Heart left ventricle (tissue), 16 donors: ENCODE measurements around the gene CIAPIN1. TPM values are rescaled to one million over a fixed set of nuclear protein-coding genes. Genes with fewer than 3 reads are reported as not detected.

Experiments used
- ATAC-seq, 4 donors: fragments of 200-7000 bp; cut with Tn5 transposase; one replicate each; pipeline ENCODE4 v1.9.1; 2020 to 2022; ENCODE audit warnings: moderate library complexity in 4 of 4, mild to moderate bottlenecking in 3 of 4, moderate number of reproducible peaks in 1 of 4
- DNase-seq, 5 donors: peaks; one replicate each; pipeline ENCODE4 v3.0.0-alpha.2; 2020
- H3K27ac ChIP-seq, 12 donors: fragments of 200-600 bp; sonication (generic) in 4 of 12; one replicate each; pipeline versions ENCODE4 v1.5.0 to v1.8.0; 2016 to 2022; ENCODE audit warnings: mild to moderate bottlenecking in 2 of 12
- H3K27me3 ChIP-seq, 9 donors: fragments of 200-600 bp; sonication (generic) in 2 of 9; one replicate each; pipeline versions ENCODE4 v1.5.1 to v1.8.0; 2016 to 2022; ENCODE audit warnings: mild to moderate bottlenecking in 3 of 9
- H3K36me3 ChIP-seq, 9 donors: fragments of 200-600 bp; sonication (generic) in 2 of 9; one replicate each; pipeline versions ENCODE4 v1.5.0 to v1.8.0; 2018 to 2022; ENCODE audit warnings: mild to moderate bottlenecking in 2 of 9
- H3K4me1 ChIP-seq, 12 donors: fragments of 200-600 bp; sonication (generic) in 4 of 12; one replicate each; pipeline versions ENCODE4 v1.5.0 to v1.8.0; 2016 to 2022; ENCODE audit warnings: mild to moderate bottlenecking in 3 of 12
- H3K4me3 ChIP-seq, 12 donors: fragments of 200-600 bp; sonication (generic) in 4 of 12; one replicate each; pipeline versions ENCODE4 v1.5.0 to v1.8.0; 2017 to 2022; ENCODE audit warnings: mild to moderate bottlenecking in 9 of 12, moderate library complexity in 4 of 12
- H3K9me3 ChIP-seq, 12 donors: fragments of 200-600 bp; sonication (generic) in 4 of 12; one replicate each; pipeline versions ENCODE4 v1.5.0 to v1.8.0; 2016 to 2022; ENCODE audit warnings: mild to moderate bottlenecking in 1 of 12
- CTCF ChIP-seq, 12 donors: fragments of 200-600 bp; sonication (generic) in 4 of 12; IDR thresholded peaks; one replicate each; pipeline versions ENCODE4 v1.5.0 to v1.8.0; 2018 to 2022; ENCODE audit warnings: antibody characterized with exemption in 12 of 12, mild to moderate bottlenecking in 5 of 12
- POLR2A ChIP-seq, 2 donors: fragments of 450-650 bp; IDR thresholded peaks; one replicate each; pipeline ENCODE4 v1.6.1; 2017; ENCODE audit warnings: antibody characterized with exemption in 2 of 2, mild to moderate bottlenecking in 2 of 2, moderate library complexity in 2 of 2
- WGBS, 4 donors: extraction: QIAGEN DNeasy Blood & Tissue Kit in 2 of 4; methylation state at CpG; one replicate each; pipeline versions ENCODE4 v1.1.5 to v1.1.7; 2013 to 2018; 5-methylcytosine and 5-hydroxymethylcytosine counted together
- intact Hi-C, 10 donors: fragments of 100-400 bp; cut with DNase I; formaldehyde crosslinking; loops; one replicate each; pipeline versions ENCODE4 v1.11.1 to v1.14.2; 2022
- polyA plus RNA-seq, 2 donors: library from polyadenylated mRNA; stranded (reverse); fragments of 200-250 nt; gene quantifications; one replicate each; pipeline ENCODE4 v1.2.3, GENCODE V29; 2013
- total RNA-seq, 9 donors: library from RNA; depleted of rRNA in 2 of 9; stranded (reverse); fragments of >200 nt in 2 of 9; fragmentation: NEBNext Ultra II Directional in 3 of 9; extraction: Animal tissue kit (Norgen Biotek cat#: 25700) in 3 of 9; gene quantifications; one replicate each; pipeline versions ENCODE4 v1.1.0 to v1.2.4, GENCODE V29; 2016 to 2023
- donor health status: ischemic (EF 13 %, LVEDD 7.1; RV severe dilation, severe dysfunction).
- donor health status: healthy with polysubstance abuse.
- donor health status: DM: no; HTN: yes; CAD: no.
- donor health status: DM: no; HTN: no; CAD: no.
- donor health status: ischemic (EF 25% LVEDD 6.9; RV normal size, moderate dysfunction).
- donor health status: ischemic (EF 25% LVEDD 5.7; RV mildly dilated, moderate dysfunction).
- donor health status: healthy.
- donor health status: DM: yes; HTN: yes; CAD: no.
- donor health status: ischemic (EF 35%, LVEDD 5.7; RV mildly dilated, moderate dysfunction).
- donor health status: nonischemic (EF 11% LVEDD 7.7; RV severe dilation, severe dysfunction).
- donor health status: DM: yes; HTN: yes; CAD: no.
- donor health status: PGD.
- donor health status: ischemic (EF 29% LVEDD 5.4; RV normal size, mild dysfunction).
- donor health status: nonischemic (EF 23%, LVEDD 6.1; RV moderate dilation, normal function).

CIAPIN1 gene
- total and polyA plus RNA-seq, 11 donors: 22.4 to 73.2 (median 51.7) TPM

GRCh38 chr16:57416084-57416483 is 31.1 kb downstream of the CIAPIN1 start:
- intact Hi-C loops: loop anchor here in 8 of 10 donors (2.0 to 10.0 kb wide), 6 partner anchors 44 to 331 kb away; partner anchors contain the start of genes CX3CL1 (in 3 of the 8) and ARL2BP (in 2 of the 8)
- Histone ChIP-seq H3K4me3 (no peak overlapping the region), H3K4me1 (peaks cover 6 to 37% (median 24%) of the 10 kb centered on the region in 12 donors), H3K36me3 (no peaks in the 10 kb centered on the region), H3K27ac (peak overlapping the region in 5 of 12 donors; percentile 54 to 77 (median 68)), H3K27me3 (no peaks in the 10 kb centered on the region), H3K9me3 (no peaks in the 10 kb centered on the region)
- ATAC-seq: peak in 1 of 4 donors; percentile 5
- DNase-seq: no peak
- 89 to 100% (median 92%) methylated on average over 5 to 16 of the region's 16 CpGs for WGBS, 4 donors
- TF ChIP-seq CTCF (IDR thresholded peaks at IDR 0.05): no peak
- no peak for TF ChIP-seq POLR2A (IDR thresholded peaks at IDR 0.05)

- ATAC-seq (no peak), DNase-seq (no peak)
- intact Hi-C loops: loop anchor here in 4 of 10 donors (2.0 to 10.0 kb wide), 3 partner anchors 37 to 329 kb away; partner anchors contain the start of gene CX3CL1 (in 2 of the 4)
- H3K27ac ChIP-seq: no peak overlapping the region
- TF ChIP-seq CTCF (IDR thresholded peaks at IDR 0.05) (no peak), POLR2A (IDR thresholded peaks at IDR 0.05) (no peak)
- H3K27me3 ChIP-seq: no peaks in the 10 kb centered on the region
- no peaks in the 10 kb centered on the region for H3K9me3 ChIP-seq
- H3K36me3 ChIP-seq: no peaks in the 10 kb centered on the region
- WGBS, 4 donors: 78 to 90% (median 81%) methylated on average over 5 to 7 of the region's 7 CpGs
- peaks cover 7 to 43% (median 30%) of the 10 kb centered on the region in 12 donors for H3K4me1 ChIP-seq
- H3K4me3 ChIP-seq: no peak overlapping the region
Observed at GRCh38 chr16:57413733-57414132, 33.5 kb downstream of the CIAPIN1 start.

GRCh38 chr16:57413301-57413730 is 33.9 kb downstream of the CIAPIN1 start:
- H3K4me3 ChIP-seq: no peak overlapping the region
- TF ChIP-seq POLR2A (IDR thresholded peaks at IDR 0.05) (no peak), CTCF (IDR thresholded peaks at IDR 0.05) (no peak)
- H3K27me3 ChIP-seq: no peaks in the 10 kb centered on the region
- 87 to 97% (median 91%) methylated on average over 4 to 5 of the region's 5 CpGs for WGBS, 4 donors
- intact Hi-C loops: loop anchor here in 4 of 10 donors (5.0 to 10.0 kb wide), 2 partner anchors 41 to 329 kb away; partner anchors contain the start of gene CX3CL1 (in 2 of the 4)
- H3K36me3 ChIP-seq: no peaks in the 10 kb centered on the region
- no peak overlapping the region for H3K27ac ChIP-seq
- peaks cover 3 to 43% (median 29%) of the 10 kb centered on the region in 12 donors for H3K4me1 ChIP-seq
- H3K9me3 ChIP-seq: no peaks in the 10 kb centered on the region
- ATAC-seq (no peak), DNase-seq (no peak)

- Histone ChIP-seq H3K4me1 (peaks cover 3 to 39% (median 27%) of the 10 kb centered on the region in 12 donors), H3K27ac (no peak overlapping the region), H3K4me3 (no peak overlapping the region), H3K36me3 (no peaks in the 10 kb centered on the region), H3K27me3 (no peaks in the 10 kb centered on the region), H3K9me3 (no peaks in the 10 kb centered on the region)
- no peak for TF ChIP-seq CTCF (IDR thresholded peaks at IDR 0.05)
- TF ChIP-seq POLR2A (IDR thresholded peaks at IDR 0.05): no peak
- WGBS, 4 donors: 93 to 100% (median 95%) methylated on average over 2 to 9 of the region's 9 CpGs
- intact Hi-C loops: loop anchor here in 4 of 10 donors (5.0 to 10.0 kb wide), 2 partner anchors 40 to 328 kb away; partner anchors contain the start of gene CX3CL1 (in 2 of the 4)
- ATAC-seq: no peak
- no peak for DNase-seq
Observed at GRCh38 chr16:57412584-57412983, 34.6 kb downstream of the CIAPIN1 start.
